HepG2 (cell line): ENCODE data around the gene COA5. TPM values are rescaled to one million over a fixed set of nuclear protein-coding genes. Genes with fewer than 3 reads are reported as not detected.

ENCODE experiments used
- AKAP8 ChIP-seq: sonication (generic); formaldehyde crosslinking; IDR thresholded peaks from 2 replicates; pipeline ENCODE4 v1.5.1; 2020; ENCODE audit warnings: mild to moderate bottlenecking, missing genetic modification reagents
- ASH2L ChIP-seq: fragments of 300-600, 200-600 bp; sonication (generic); IDR thresholded peaks from 2 replicates; pipeline ENCODE4 v1.7.0; 2017; ENCODE audit warnings: low read depth, mild to moderate bottlenecking, moderate library complexity, mixed read lengths, low read length; ENCODE audit not compliant: insufficient read length
- CHD4 ChIP-seq: fragments of 200-600 bp; sonication (generic); IDR thresholded peaks from 2 replicates; pipeline ENCODE4 v1.7.0; 2017; ENCODE audit warnings: mild to moderate bottlenecking, low read length, borderline replicate concordance
- KLF9 ChIP-seq: IDR thresholded peaks from 2 replicates; pipeline ENCODE4 v1.6.1; 2016; ENCODE audit warnings: low read depth
- MATR3 ChIP-seq: sonication (generic); formaldehyde crosslinking; IDR thresholded peaks from 2 replicates; pipeline ENCODE4 v1.4.0; 2020; ENCODE audit warnings: missing genetic modification reagents
- MIER2 ChIP-seq: IDR thresholded peaks from 2 replicates; pipeline ENCODE4 v1.6.1; 2016; ENCODE audit warnings: missing biosample characterization, missing genetic modification reagents
- NKX3-1 ChIP-seq: sonication (generic); formaldehyde crosslinking; IDR thresholded peaks from 2 replicates; pipeline ENCODE4 v1.5.0; 2020; ENCODE audit warnings: missing genetic modification reagents
- POGZ ChIP-seq: sonication (generic); formaldehyde crosslinking; IDR thresholded peaks from 2 replicates; pipeline ENCODE4 v1.4.0; 2020; ENCODE audit warnings: mild to moderate bottlenecking, missing genetic modification reagents
- RAD21 ChIP-seq: fragments of 450-650 bp; formaldehyde crosslinking; IDR thresholded peaks from 2 replicates; pipeline ENCODE4 v1.5.0; 2020; ENCODE audit warnings: mild to moderate bottlenecking
- RFXANK ChIP-seq: IDR thresholded peaks from 2 replicates; pipeline ENCODE4 v1.6.1; 2016
- SIN3B ChIP-seq: fragments of 150-350 bp; IDR thresholded peaks from 2 replicates; pipeline ENCODE4 v1.6.1; 2014; ENCODE audit warnings: low read length
- SOX13 ChIP-seq, 3 experiments: fragments of 450-650 bp in 1 of 3; sonication (generic) in 1 of 3; formaldehyde crosslinking in 1 of 3; IDR thresholded peaks in 2 of 3; conservative IDR thresholded peaks in 1 of 3; 2 replicates each; pipeline versions ENCODE4 v1.5.0 to v1.6.1; 2016 to 2020; ENCODE audit warnings: antibody characterized with exemption in 1 of 3, mild to moderate bottlenecking in 1 of 3, missing compliant biosample characterization in 1 of 3, missing genetic modification reagents in 1 of 3, moderate library complexity in 1 of 3
- TEAD2 ChIP-seq: sonication (generic); formaldehyde crosslinking; IDR thresholded peaks from 2 replicates; pipeline ENCODE4 v1.9.0; 2021; ENCODE audit warnings: missing genetic modification reagents
- TEAD3 ChIP-seq: optimal IDR thresholded peaks from 2 replicates; pipeline ENCODE3; 2016; ENCODE audit warnings: borderline replicate concordance
- ZNF772 ChIP-seq: sonication (generic); formaldehyde crosslinking; IDR thresholded peaks from 2 replicates; pipeline ENCODE4 v1.5.0; 2020; ENCODE audit warnings: mild to moderate bottlenecking, missing genetic modification reagents
- ZNF773 ChIP-seq: sonication (generic); formaldehyde crosslinking; IDR thresholded peaks from 2 replicates; pipeline ENCODE4 v1.4.0; 2020; ENCODE audit warnings: missing genetic modification reagents, borderline replicate concordance
- polyA plus RNA-seq, 8 experiments: library from polyadenylated mRNA; depleted of rRNA in 3 of 8; stranded (reverse) in 7 of 8; unstranded in 1 of 8; fragments of >200 nt; fragmentation: Illumina TruSeq in 4 of 8; extraction: Trizol in 4 of 8; gene quantifications; 2 replicates each; pipeline versions ENCODE4 v1.2.1 to v1.2.3, GENCODE V29; 2011 to 2016; ENCODE audit warnings: low read depth in 4 of 8, missing spikeins in 1 of 8, mixed read lengths in 1 of 8; ENCODE audit not compliant: insufficient read depth in 1 of 8
- total RNA-seq, 5 experiments: library from RNA; depleted of rRNA; stranded (reverse); fragments of >200 nt; fragmentation: Illumina TruSeq; extraction: Trizol; gene quantifications; 2 replicates each; pipeline ENCODE4 v1.2.3, GENCODE V29; 2016; ENCODE audit warnings: low read depth in 1 of 5
- TF ChIP-seq, protein P1 (sequence below), 2 experiments: IDR thresholded peaks; 2 replicates each; pipeline ENCODE4 v1.6.1; 2011 to 2012; ENCODE audit warnings: low read length in 2 of 2, borderline replicate concordance in 1 of 2, low read depth in 1 of 2, mild to moderate bottlenecking in 1 of 2, moderate library complexity in 1 of 2
- TF ChIP-seq, protein P2 (sequence below): sonication (generic); formaldehyde crosslinking; IDR thresholded peaks from 2 replicates; pipeline ENCODE4 v1.4.0; 2020; ENCODE audit warnings: missing genetic modification reagents
- TF ChIP-seq, protein P3 (sequence below): sonication (generic); formaldehyde crosslinking; IDR thresholded peaks from 2 replicates; pipeline ENCODE4 v1.9.0; 2022; ENCODE audit warnings: low read depth, missing genetic modification reagents
- TF ChIP-seq, protein P4 (sequence below): sonication (generic); formaldehyde crosslinking; IDR thresholded peaks from 2 replicates; pipeline ENCODE4 v1.4.0; 2020; ENCODE audit warnings: mild to moderate bottlenecking, missing genetic modification reagents

COA5 gene
- total and polyA plus RNA-seq, 2 of the 13 experiments (the other 11 are each of a cell fraction or from before 2014, with no cell fraction given): 43.6 to 64.5 TPM

- TF ChIP-seq RAD21 (CRISPR knock-in tag) (peak; percentile 92), MATR3 (CRISPR knock-in tag) (no peak), TEAD2 (CRISPR knock-in tag) (no peak), TEAD3 (CRISPR knock-in tag) (peak; percentile 67), ZNF773 (CRISPR knock-in tag) (no peak), KLF9 (no peak), NKX3-1 (CRISPR knock-in tag) (no peak), AKAP8 (no peak), CHD4 (no peak), SOX13 (IDR thresholded peaks at IDR 0.05) (no peak), SOX13 (CRISPR knock-in tag; conservative IDR thresholded peaks at IDR 0.05 in 1 of 2, IDR thresholded peaks at IDR 0.05 in 1 of 2) (no peak), SIN3B (peak; percentile 34; the same call in 1 of the 2 replicates), ZNF772 (CRISPR knock-in tag) (no peak), POGZ (CRISPR knock-in tag) (no peak), ASH2L (no peak), MIER2 (CRISPR knock-in tag) (0 out of 2 replicates have a peak, but pooled peaks have one; percentile 23), RFXANK (no peak)
- TF ChIP-seq, protein P1, sequence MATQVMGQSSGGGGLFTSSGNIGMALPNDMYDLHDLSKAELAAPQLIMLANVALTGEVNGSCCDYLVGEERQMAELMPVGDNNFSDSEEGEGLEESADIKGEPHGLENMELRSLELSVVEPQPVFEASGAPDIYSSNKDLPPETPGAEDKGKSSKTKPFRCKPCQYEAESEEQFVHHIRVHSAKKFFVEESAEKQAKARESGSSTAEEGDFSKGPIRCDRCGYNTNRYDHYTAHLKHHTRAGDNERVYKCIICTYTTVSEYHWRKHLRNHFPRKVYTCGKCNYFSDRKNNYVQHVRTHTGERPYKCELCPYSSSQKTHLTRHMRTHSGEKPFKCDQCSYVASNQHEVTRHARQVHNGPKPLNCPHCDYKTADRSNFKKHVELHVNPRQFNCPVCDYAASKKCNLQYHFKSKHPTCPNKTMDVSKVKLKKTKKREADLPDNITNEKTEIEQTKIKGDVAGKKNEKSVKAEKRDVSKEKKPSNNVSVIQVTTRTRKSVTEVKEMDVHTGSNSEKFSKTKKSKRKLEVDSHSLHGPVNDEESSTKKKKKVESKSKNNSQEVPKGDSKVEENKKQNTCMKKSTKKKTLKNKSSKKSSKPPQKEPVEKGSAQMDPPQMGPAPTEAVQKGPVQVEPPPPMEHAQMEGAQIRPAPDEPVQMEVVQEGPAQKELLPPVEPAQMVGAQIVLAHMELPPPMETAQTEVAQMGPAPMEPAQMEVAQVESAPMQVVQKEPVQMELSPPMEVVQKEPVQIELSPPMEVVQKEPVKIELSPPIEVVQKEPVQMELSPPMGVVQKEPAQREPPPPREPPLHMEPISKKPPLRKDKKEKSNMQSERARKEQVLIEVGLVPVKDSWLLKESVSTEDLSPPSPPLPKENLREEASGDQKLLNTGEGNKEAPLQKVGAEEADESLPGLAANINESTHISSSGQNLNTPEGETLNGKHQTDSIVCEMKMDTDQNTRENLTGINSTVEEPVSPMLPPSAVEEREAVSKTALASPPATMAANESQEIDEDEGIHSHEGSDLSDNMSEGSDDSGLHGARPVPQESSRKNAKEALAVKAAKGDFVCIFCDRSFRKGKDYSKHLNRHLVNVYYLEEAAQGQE (IDR thresholded peaks at IDR 0.05; ENCODE audit: borderline replicate concordance in 1 of 2, low read depth in 1 of 2, low read length in 2 of 2): no peak
- TF ChIP-seq, protein P2, sequence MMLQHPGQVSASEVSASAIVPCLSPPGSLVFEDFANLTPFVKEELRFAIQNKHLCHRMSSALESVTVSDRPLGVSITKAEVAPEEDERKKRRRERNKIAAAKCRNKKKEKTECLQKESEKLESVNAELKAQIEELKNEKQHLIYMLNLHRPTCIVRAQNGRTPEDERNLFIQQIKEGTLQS (CRISPR knock-in tag): no peak
- TF ChIP-seq, protein P3, sequence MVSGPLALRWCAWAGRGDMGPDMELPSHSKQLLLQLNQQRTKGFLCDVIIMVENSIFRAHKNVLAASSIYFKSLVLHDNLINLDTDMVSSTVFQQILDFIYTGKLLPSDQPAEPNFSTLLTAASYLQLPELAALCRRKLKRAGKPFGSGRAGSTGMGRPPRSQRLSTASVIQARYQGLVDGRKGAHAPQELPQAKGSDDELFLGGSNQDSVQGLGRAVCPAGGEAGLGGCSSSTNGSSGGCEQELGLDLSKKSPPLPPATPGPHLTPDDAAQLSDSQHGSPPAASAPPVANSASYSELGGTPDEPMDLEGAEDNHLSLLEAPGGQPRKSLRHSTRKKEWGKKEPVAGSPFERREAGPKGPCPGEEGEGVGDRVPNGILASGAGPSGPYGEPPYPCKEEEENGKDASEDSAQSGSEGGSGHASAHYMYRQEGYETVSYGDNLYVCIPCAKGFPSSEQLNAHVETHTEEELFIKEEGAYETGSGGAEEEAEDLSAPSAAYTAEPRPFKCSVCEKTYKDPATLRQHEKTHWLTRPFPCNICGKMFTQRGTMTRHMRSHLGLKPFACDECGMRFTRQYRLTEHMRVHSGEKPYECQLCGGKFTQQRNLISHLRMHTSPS (CRISPR knock-in tag): no peak
- TF ChIP-seq, protein P4, sequence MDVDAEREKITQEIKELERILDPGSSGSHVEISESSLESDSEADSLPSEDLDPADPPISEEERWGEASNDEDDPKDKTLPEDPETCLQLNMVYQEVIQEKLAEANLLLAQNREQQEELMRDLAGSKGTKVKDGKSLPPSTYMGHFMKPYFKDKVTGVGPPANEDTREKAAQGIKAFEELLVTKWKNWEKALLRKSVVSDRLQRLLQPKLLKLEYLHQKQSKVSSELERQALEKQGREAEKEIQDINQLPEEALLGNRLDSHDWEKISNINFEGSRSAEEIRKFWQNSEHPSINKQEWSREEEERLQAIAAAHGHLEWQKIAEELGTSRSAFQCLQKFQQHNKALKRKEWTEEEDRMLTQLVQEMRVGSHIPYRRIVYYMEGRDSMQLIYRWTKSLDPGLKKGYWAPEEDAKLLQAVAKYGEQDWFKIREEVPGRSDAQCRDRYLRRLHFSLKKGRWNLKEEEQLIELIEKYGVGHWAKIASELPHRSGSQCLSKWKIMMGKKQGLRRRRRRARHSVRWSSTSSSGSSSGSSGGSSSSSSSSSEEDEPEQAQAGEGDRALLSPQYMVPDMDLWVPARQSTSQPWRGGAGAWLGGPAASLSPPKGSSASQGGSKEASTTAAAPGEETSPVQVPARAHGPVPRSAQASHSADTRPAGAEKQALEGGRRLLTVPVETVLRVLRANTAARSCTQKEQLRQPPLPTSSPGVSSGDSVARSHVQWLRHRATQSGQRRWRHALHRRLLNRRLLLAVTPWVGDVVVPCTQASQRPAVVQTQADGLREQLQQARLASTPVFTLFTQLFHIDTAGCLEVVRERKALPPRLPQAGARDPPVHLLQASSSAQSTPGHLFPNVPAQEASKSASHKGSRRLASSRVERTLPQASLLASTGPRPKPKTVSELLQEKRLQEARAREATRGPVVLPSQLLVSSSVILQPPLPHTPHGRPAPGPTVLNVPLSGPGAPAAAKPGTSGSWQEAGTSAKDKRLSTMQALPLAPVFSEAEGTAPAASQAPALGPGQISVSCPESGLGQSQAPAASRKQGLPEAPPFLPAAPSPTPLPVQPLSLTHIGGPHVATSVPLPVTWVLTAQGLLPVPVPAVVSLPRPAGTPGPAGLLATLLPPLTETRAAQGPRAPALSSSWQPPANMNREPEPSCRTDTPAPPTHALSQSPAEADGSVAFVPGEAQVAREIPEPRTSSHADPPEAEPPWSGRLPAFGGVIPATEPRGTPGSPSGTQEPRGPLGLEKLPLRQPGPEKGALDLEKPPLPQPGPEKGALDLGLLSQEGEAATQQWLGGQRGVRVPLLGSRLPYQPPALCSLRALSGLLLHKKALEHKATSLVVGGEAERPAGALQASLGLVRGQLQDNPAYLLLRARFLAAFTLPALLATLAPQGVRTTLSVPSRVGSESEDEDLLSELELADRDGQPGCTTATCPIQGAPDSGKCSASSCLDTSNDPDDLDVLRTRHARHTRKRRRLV (CRISPR knock-in tag): no peak
Measured at GRCh38 chr2:98601532-98602132, 6.7 kb downstream of the COA5 start (continued).
